OCI-LY1 (cell line): ENCODE measurements around the gene SMURF2.

Experiments
- EZH2 ChIP-seq: fragments of 200-600 bp; sonication (generic), shearing (Covaris generic); IDR thresholded peaks from 2 replicates; pipeline ENCODE4 v1.8.0; 2017; ENCODE audit warnings: borderline replicate concordance, mixed run types, mild to moderate bottlenecking, antibody characterized with exemption, low read length, moderate library complexity, mixed read lengths
- TF ChIP-seq, protein P1 (sequence below): fragments of 200-600 bp; sonication (generic), shearing (Covaris generic); IDR thresholded peaks from 2 replicates; pipeline ENCODE4 v1.5.1; 2017; ENCODE audit warnings: mild to moderate bottlenecking, antibody characterized with exemption, low read length, moderate library complexity, mixed read lengths

DNA sequence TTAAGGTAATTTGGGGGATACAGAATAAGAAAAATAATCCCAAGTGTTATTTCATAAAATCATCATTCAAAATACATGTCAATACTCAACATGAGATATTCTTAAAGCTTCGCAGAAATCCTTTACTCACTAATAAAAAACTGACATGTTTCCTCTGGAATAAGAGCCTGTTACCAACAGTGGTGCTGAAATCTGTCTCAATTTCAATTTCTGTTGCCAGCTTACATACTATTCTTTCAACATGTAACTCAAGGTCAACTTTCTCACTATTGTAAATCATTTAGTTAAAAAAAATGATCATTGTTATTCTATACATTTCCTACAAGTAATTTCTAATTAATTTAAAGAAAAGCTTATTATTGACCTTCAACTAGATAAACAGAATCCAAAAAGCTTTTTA lies 87.5 kb downstream of the SMURF2 start:
- TF ChIP-seq, protein P1, sequence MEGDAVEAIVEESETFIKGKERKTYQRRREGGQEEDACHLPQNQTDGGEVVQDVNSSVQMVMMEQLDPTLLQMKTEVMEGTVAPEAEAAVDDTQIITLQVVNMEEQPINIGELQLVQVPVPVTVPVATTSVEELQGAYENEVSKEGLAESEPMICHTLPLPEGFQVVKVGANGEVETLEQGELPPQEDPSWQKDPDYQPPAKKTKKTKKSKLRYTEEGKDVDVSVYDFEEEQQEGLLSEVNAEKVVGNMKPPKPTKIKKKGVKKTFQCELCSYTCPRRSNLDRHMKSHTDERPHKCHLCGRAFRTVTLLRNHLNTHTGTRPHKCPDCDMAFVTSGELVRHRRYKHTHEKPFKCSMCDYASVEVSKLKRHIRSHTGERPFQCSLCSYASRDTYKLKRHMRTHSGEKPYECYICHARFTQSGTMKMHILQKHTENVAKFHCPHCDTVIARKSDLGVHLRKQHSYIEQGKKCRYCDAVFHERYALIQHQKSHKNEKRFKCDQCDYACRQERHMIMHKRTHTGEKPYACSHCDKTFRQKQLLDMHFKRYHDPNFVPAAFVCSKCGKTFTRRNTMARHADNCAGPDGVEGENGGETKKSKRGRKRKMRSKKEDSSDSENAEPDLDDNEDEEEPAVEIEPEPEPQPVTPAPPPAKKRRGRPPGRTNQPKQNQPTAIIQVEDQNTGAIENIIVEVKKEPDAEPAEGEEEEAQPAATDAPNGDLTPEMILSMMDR: no peak
- no peak for TF ChIP-seq EZH2
